SW480 (cell line): ENCODE measurements around the gene KRTAP10-11.
"Not testable (repeated sequence)": the region's sequence is repeated elsewhere in the genome, so short reads cannot be mapped to it uniquely, and the experiment has no call there.

Experiments used
- DNase-seq: peaks from one replicate; pipeline ENCODE4 v3.0.0-alpha.2; 2016; ENCODE audit warnings: low spot score

Gene KRTAP10-11

GRCh38 chr21:44615466-44615865 is 30.7 kb upstream of the KRTAP10-11 start:
- no peak for DNase-seq

GRCh38 chr21:44615911-44616590 is 30.2 kb upstream of the KRTAP10-11 start:
- DNase-seq: no peak

- no peak for DNase-seq
Measured at GRCh38 chr21:44616591-44616926, 29.7 kb upstream of the KRTAP10-11 start.

- no peak for DNase-seq
Measured at GRCh38 chr21:44617071-44617501, 29.1 kb upstream of the KRTAP10-11 start.

GRCh38 chr21:44618504-44618903 is 27.7 kb upstream of the KRTAP10-11 start:
- DNase-seq: peak; percentile 5

GRCh38 chr21:44618909-44619308 is 27.3 kb upstream of the KRTAP10-11 start:
- DNase-seq: no peak

GRCh38 chr21:44619886-44620285 is 26.3 kb upstream of the KRTAP10-11 start:
- no peak for DNase-seq

- peak; percentile 8 for DNase-seq
Measured at GRCh38 chr21:44623575-44623974, 22.6 kb upstream of the KRTAP10-11 start.

- DNase-seq: no peak
Measured at GRCh38 chr21:44625756-44626155, 20.5 kb upstream of the KRTAP10-11 start.

- DNase-seq: no peak
Measured at GRCh38 chr21:44626262-44626661, 20.0 kb upstream of the KRTAP10-11 start.

GRCh38 chr21:44626673-44627143 is 19.5 kb upstream of the KRTAP10-11 start, which contains the start of gene KRTAP10-9:
TSS of gene KRTAP10-9 (plus strand) at chr21:44627093. CDS start at chr21:44627172, 79 bp downstream.
- DNase-seq: no peak

GRCh38 chr21:44627181-44627822 is 18.9 kb upstream of the KRTAP10-11 start:
- not testable (repeated sequence) for DNase-seq

- DNase-seq: not testable (repeated sequence)
Measured at GRCh38 chr21:44627831-44628233, 18.4 kb upstream of the KRTAP10-11 start.

- DNase-seq: no peak
Measured at GRCh38 chr21:44628707-44629391, 17.4 kb upstream of the KRTAP10-11 start.

GRCh38 chr21:44630440-44630839 is 15.8 kb upstream of the KRTAP10-11 start:
- DNase-seq: no peak

- peak; percentile 16 for DNase-seq
Measured at GRCh38 chr21:44632067-44632466, 14.1 kb upstream of the KRTAP10-11 start.

GRCh38 chr21:44636209-44637017 is 9.8 kb upstream of the KRTAP10-11 start:
- no peak for DNase-seq

- DNase-seq: no peak
Measured at GRCh38 chr21:44637018-44637850, 9.0 kb upstream of the KRTAP10-11 start, which contains the start of gene KRTAP10-10. TSS of gene KRTAP10-10 (plus strand) at chr21:44637356. CDS start at chr21:44637418, 62 bp downstream.

- DNase-seq: not testable (repeated sequence)
Measured at GRCh38 chr21:44637851-44638348, 8.3 kb upstream of the KRTAP10-11 start.

GRCh38 chr21:44638506-44639330 is 7.5 kb upstream of the KRTAP10-11 start:
- DNase-seq: not testable (repeated sequence)
